CD4-positive, alpha-beta T cell (primary cell): ENCODE results near the gene ZFC3H1. TPM values are rescaled to one million over a fixed set of nuclear protein-coding genes. Genes with fewer than 3 reads are reported as not detected.
A peak's percentile ranks its signal among the peaks of the same experiment; 100 is the strongest.
"Not testable (repeated sequence)": the region's sequence is repeated elsewhere in the genome, so short reads cannot be mapped to it uniquely, and the experiment has no call there.

ENCODE experiments used
- ATAC-seq: fragments of 200-7000 bp; cut with Tn5 transposase; one replicate; pipeline ENCODE4 v1.10.0; 2022; ENCODE audit warnings: mild to moderate bottlenecking; ENCODE audit not compliant: poor library complexity
- CTCF ChIA-PET: fragments of 350-600 bp; sonication (Branson Sonifier 250); formaldehyde crosslinking; loops from one replicate; lab custom pipeline; 2021; ENCODE audit warnings: antibody characterized with exemption, inconsistent platforms; lab: Charles Lee
- POLR2A ChIA-PET: fragments of 350-600 bp; sonication (Branson Sonifier 250); formaldehyde crosslinking; loops from one replicate; lab custom pipeline; 2021; ENCODE audit warnings: antibody characterized with exemption, inconsistent platforms; lab: Charles Lee
- DNase-seq, 14 experiments: peaks; one replicate each; pipeline ENCODE4 v3.0.0-alpha.2; 2013 to 2020; ENCODE audit warnings: mixed read lengths in 2 of 14
- H3K27ac ChIP-seq, 2 donors: one replicate each; pipeline versions ENCODE4 v1.5.1 to v1.7.0; 2013; ENCODE audit warnings: low read length in 2 of 2, low read depth in 1 of 2, mild to moderate bottlenecking in 1 of 2
- H3K27me3 ChIP-seq, 2 experiments: 1 replicate in 1 of 2; 2 replicates in 1 of 2; pipeline versions ENCODE4 v1.6.1 to v1.7.0; 2013; ENCODE audit warnings: low read length in 2 of 2, control low read depth in 1 of 2, mild to moderate bottlenecking in 1 of 2, moderate library complexity in 1 of 2; ENCODE audit not compliant: insufficient read depth in 2 of 2, control insufficient read depth in 1 of 2
- H3K36me3 ChIP-seq: one replicate; pipeline ENCODE4 v1.6.1; 2013; ENCODE audit warnings: low read length, control low read depth; ENCODE audit not compliant: insufficient read depth
- H3K4me1 ChIP-seq: one replicate; pipeline ENCODE4 v1.6.1; 2013; ENCODE audit warnings: low read length, control low read depth; ENCODE audit not compliant: insufficient read depth
- H3K4me3 ChIP-seq: one replicate; pipeline ENCODE4 v1.5.1; 2013; ENCODE audit warnings: mild to moderate bottlenecking, low read length, moderate library complexity
- H3K9me3 ChIP-seq, 2 experiments: 1 replicate in 1 of 2; 2 replicates in 1 of 2; pipeline versions ENCODE4 v1.6.1 to v1.7.0; 2013; ENCODE audit warnings: low read length in 2 of 2, mild to moderate bottlenecking in 2 of 2, control low read depth in 1 of 2, moderate library complexity in 1 of 2; ENCODE audit not compliant: control insufficient read depth in 1 of 2, insufficient read depth in 1 of 2
- H3K27ac Mint-ChIP-seq: one replicate; pipeline ENCODE4 v1.8.0; 2020; ENCODE audit warnings: mixed read lengths
- H3K27me3 Mint-ChIP-seq: one replicate; pipeline ENCODE4 v1.8.0; 2021; ENCODE audit warnings: mixed read lengths
- H3K36me3 Mint-ChIP-seq: one replicate; pipeline ENCODE4 v1.8.0; 2021; ENCODE audit warnings: low read depth, mixed read lengths
- H3K4me1 Mint-ChIP-seq: one replicate; pipeline ENCODE4 v1.8.0; 2021; ENCODE audit warnings: low read depth, mixed read lengths
- H3K4me3 Mint-ChIP-seq: one replicate; pipeline ENCODE4 v1.8.0; 2020; ENCODE audit warnings: mild to moderate bottlenecking, mixed read lengths
- H3K9me3 Mint-ChIP-seq: one replicate; pipeline ENCODE4 v1.8.0; 2020; ENCODE audit warnings: mixed read lengths
- CTCF ChIP-seq: fragments of 200-600 bp; IDR thresholded peaks from one replicate; pipeline ENCODE4 v1.8.0; 2022; ENCODE audit warnings: antibody characterized with exemption, mild to moderate bottlenecking
- intact Hi-C, 2 experiments: fragments of 100-400 bp; cut with DNase I in 1 of 2; cut with micrococcal nuclease in 1 of 2; formaldehyde crosslinking; loops; one replicate each; pipeline versions ENCODE4 v1.15.1 to v1.9.0; 2023 to 2025; cut with DNase I, micrococcal nuclease
- total RNA-seq, 174 experiments: library from RNA in 2 of 174; stranded (reverse) in 2 of 174; gene quantifications; one replicate each; pipeline ENCODE4 v1.2.3 and lab custom pipeline; 2021 to 2026

Gene ZFC3H1
- total RNA-seq, 2 experiments from 2014 or later, result 131 to 135 TPM

- H3K4me1 ChIP-seq, result no peaks in the 10 kb centered on the region
- H3K9me3 Mint-ChIP-seq, result no peaks in the 10 kb centered on the region
- CTCF ChIA-PET, result no interaction called here
- H3K9me3 ChIP-seq, result no peaks in the 10 kb centered on the region
- no peaks in the 10 kb centered on the region for H3K4me1 Mint-ChIP-seq
- no peak overlapping the region for H3K27ac ChIP-seq
- intact Hi-C loops, result no loop called here
- TF ChIP-seq CTCF, result no peak
- no peaks in the 10 kb centered on the region for H3K36me3 ChIP-seq
- no peaks in the 10 kb centered on the region for H3K36me3 Mint-ChIP-seq
- ATAC-seq, result peak; percentile 34
- no peaks in the 10 kb centered on the region for H3K27me3 ChIP-seq
- no peak overlapping the region for H3K4me3 Mint-ChIP-seq
- H3K4me3 ChIP-seq, result no peak overlapping the region
- no peak overlapping the region for H3K27ac Mint-ChIP-seq
- peaks cover 10% of the 10 kb centered on the region for H3K27me3 Mint-ChIP-seq
- POLR2A ChIA-PET, result no interaction called here
- no peak for DNase-seq
Measured at GRCh38 chr12:71581206-71581605, 82.4 kb downstream of the ZFC3H1 start.

GRCh38 chr12:71578694-71579258 is 84.9 kb downstream of the ZFC3H1 start:
- H3K9me3 Mint-ChIP-seq, result no peaks in the 10 kb centered on the region
- Histone ChIP-seq H3K4me1 (no peaks in the 10 kb centered on the region), H3K36me3 (no peaks in the 10 kb centered on the region), H3K9me3 (no peaks in the 10 kb centered on the region), H3K27me3 (no peaks in the 10 kb centered on the region), H3K4me3 (no peak overlapping the region), H3K27ac (no peak overlapping the region)
- TF ChIP-seq CTCF, result no peak
- H3K36me3 Mint-ChIP-seq, result no peaks in the 10 kb centered on the region
- no peaks in the 10 kb centered on the region for H3K27me3 Mint-ChIP-seq
- DNase-seq, result no peak
- H3K4me3 Mint-ChIP-seq, result no peak overlapping the region
- no peaks in the 10 kb centered on the region for H3K4me1 Mint-ChIP-seq
- ATAC-seq, result no peak
- POLR2A ChIA-PET, result no interaction called here
- intact Hi-C loops, result no loop called here
- H3K27ac Mint-ChIP-seq, result no peak overlapping the region
- CTCF ChIA-PET, result no interaction called here

GRCh38 chr12:71576496-71576895 is 87.2 kb downstream of the ZFC3H1 start:
- no peaks in the 10 kb centered on the region for H3K36me3 Mint-ChIP-seq
- no peak for ATAC-seq
- TF ChIP-seq CTCF, result no peak
- ChIA-PET CTCF (no interaction called here), POLR2A (no interaction called here)
- Histone ChIP-seq H3K9me3 (no peaks in the 10 kb centered on the region), H3K4me3 (no peak overlapping the region), H3K36me3 (no peaks in the 10 kb centered on the region), H3K4me1 (no peaks in the 10 kb centered on the region), H3K27ac (no peak overlapping the region), H3K27me3 (no peaks in the 10 kb centered on the region)
- H3K27ac Mint-ChIP-seq, result no peak overlapping the region
- intact Hi-C loops, result no loop called here
- no peak for DNase-seq
- no peaks in the 10 kb centered on the region for H3K4me1 Mint-ChIP-seq
- H3K27me3 Mint-ChIP-seq, result peaks cover 7% of the 10 kb centered on the region
- no peaks in the 10 kb centered on the region for H3K9me3 Mint-ChIP-seq
- no peak overlapping the region for H3K4me3 Mint-ChIP-seq

GRCh38 chr12:71569885-71570284 is 93.8 kb downstream of the ZFC3H1 start:
- H3K9me3 ChIP-seq, H3K4me3 ChIP-seq, intact Hi-C loops, CTCF ChIA-PET, H3K4me1 Mint-ChIP-seq, H3K9me3 Mint-ChIP-seq, H3K36me3 Mint-ChIP-seq, POLR2A ChIA-PET, DNase-seq, H3K27ac Mint-ChIP-seq, ATAC-seq, H3K27ac ChIP-seq, H3K27me3 ChIP-seq, H3K4me1 ChIP-seq, H3K4me3 Mint-ChIP-seq, H3K36me3 ChIP-seq: not testable (repeated sequence)
- peaks cover 23% of the 10 kb centered on the region for H3K27me3 Mint-ChIP-seq
